Activated CD8-positive, alpha-beta memory T cell treated with anti-CD3 and anti-CD28 coated beads for 24 hours (primary cell): ENCODE data around the gene PLPP3.

ENCODE experiments used
- DNase-seq: peaks from one replicate; pipeline ENCODE4 v3.0.0-alpha.2; 2020

The PLPP3 gene

GRCh38 chr1:56545711-56546110 lies 33.7 kb downstream of the PLPP3 start:
- no peak for DNase-seq

- no peak for DNase-seq
Measured at GRCh38 chr1:56543783-56544612, 35.4 kb downstream of the PLPP3 start.

DNA sequence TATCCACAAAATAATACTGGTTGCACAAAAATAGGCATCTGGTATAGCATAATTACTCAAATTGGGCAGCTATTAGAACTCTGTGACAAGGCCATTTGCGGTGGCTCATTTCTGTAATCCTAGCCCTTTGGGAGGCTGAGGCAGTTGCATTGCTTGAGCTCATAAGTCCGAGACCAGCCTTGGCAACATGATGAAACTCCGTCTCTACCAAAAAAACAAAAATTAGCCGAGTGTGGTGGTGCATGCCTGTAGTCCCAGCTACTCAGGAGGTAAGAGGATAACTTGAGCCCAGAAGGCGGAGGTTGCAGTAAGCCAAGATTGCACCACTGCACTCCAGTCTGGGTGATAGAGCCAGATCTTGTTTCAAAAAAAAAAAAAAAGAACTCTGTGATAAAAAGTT lies 36.7 kb downstream of the PLPP3 start:
- no peak for DNase-seq

GRCh38 chr1:56541408-56541807 lies 38.0 kb downstream of the PLPP3 start:
- DNase-seq = no peak

DNA sequence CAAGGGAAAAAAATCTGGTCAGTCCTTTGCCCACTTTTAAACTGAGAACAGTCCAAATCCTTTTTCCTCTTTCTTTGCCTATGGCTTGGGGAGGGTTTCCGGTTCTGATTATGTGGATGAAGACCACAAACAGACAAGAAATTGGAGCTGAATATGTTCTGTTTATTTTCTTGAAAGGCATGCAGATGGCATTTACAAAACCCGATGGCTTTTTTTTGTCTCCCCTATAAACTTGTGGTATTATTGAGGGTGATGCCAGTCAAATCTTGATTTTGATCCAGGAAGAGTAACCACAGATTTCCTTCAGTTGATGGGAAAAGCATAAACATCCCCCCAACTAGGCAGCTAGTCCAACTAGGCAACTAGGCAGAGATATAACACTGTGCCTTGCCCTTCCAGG lies 38.9 kb downstream of the PLPP3 start:
- DNase-seq = no peak

DNA sequence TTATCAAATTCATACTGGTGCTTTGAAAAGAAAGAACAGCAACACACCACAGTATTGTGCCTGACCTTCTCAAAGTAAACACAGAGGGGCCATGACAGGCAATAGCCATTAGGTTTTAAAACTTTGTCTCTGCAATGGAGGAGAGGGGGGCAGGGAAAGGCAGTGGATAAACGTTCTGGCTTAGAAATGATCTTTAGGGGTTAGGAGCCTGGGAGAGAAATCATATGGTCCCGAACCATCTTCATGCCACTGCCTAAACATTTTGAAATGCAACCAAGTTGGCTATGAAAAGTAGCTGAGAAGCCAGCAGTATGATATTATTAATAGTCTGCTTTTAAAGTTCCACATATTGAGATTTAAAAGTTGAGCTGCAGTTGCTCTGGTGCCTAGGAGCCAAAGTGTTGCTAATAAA lies 39.8 kb downstream of the PLPP3 start:
- DNase-seq = no peak

- no peak for DNase-seq
Measured at GRCh38 chr1:56538532-56538931, 40.8 kb downstream of the PLPP3 start.

DNA sequence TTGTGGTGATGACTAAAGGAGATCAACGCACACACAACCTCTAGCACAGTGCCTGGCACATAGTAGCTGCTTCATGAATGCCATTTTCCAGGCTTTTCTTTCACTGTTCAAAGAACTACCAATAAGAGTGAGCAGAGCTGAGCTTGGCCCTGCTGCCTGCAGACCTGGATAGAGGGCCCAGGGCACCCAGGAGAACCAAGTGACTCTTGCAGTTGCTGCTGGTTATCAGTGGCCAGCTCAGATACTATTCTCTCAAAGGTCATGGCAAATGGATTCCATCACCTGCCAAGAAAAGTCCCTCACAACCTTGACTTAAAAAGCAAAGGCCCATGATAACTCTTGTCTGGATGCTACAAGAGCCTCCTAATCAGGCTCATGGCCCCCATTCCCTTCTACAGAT lies 41.7 kb downstream of the PLPP3 start:
- no peak for DNase-seq

DNA sequence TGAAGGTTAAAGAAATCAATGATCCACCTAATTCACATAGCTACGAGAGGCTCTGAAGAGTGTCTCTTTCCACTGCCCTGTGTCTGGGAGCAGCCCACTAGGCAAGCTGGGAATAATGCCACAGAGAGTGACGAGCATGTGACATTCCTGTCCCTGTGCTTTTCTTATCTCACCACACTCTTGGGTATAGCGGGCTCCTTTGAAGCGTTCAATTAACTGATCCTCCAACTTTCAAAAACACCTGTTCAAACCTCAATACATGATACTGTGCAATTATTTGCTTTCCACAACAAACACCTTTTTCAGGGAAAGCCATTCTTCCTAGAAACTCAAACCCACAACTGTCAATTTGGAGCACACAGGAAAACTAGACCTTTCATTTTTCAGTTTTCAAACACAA lies 43.4 kb downstream of the PLPP3 start:
- DNase-seq = no peak

GRCh38 chr1:56535362-56535761 lies 44.0 kb downstream of the PLPP3 start:
- DNase-seq = no peak

- no peak for DNase-seq
Measured at GRCh38 chr1:56534130-56534651, 45.2 kb downstream of the PLPP3 start.

DNA sequence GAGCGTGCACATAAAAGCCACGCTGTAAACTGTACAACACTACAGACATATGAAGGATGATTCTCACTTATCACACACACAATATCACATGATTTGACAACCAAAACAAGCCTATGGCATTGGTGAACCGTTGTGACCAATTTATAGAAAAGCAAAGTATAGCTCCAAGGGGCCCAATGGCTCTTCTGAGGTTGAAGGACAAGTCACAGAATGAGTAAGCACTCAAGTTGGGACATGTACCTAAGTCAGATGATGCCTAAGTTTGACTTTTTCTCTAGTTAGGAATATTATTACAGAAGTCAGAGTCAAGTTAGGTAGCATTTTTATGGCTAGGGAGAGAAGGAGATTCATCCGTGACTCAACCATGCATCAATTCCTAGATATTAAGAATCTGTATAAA lies 45.7 kb downstream of the PLPP3 start:
- no peak for DNase-seq

- no peak for DNase-seq
Measured at GRCh38 chr1:56533197-56533596, 46.2 kb downstream of the PLPP3 start.

GRCh38 chr1:56532350-56532683 lies 47.0 kb downstream of the PLPP3 start:
- no peak for DNase-seq

GRCh38 chr1:56531624-56532349 lies 47.6 kb downstream of the PLPP3 start:
- DNase-seq = no peak

- DNase-seq = no peak
Measured at GRCh38 chr1:56529801-56530200, 49.6 kb downstream of the PLPP3 start.

GRCh38 chr1:56527548-56528302 lies 51.6 kb downstream of the PLPP3 start:
- DNase-seq = no peak

- DNase-seq = no peak
Measured at GRCh38 chr1:56526571-56527174, 52.7 kb downstream of the PLPP3 start.

GRCh38 chr1:56525489-56526041 lies 53.8 kb downstream of the PLPP3 start:
- DNase-seq = no peak

- no peak for DNase-seq
Measured at GRCh38 chr1:56524263-56524662, 55.1 kb downstream of the PLPP3 start.

DNA sequence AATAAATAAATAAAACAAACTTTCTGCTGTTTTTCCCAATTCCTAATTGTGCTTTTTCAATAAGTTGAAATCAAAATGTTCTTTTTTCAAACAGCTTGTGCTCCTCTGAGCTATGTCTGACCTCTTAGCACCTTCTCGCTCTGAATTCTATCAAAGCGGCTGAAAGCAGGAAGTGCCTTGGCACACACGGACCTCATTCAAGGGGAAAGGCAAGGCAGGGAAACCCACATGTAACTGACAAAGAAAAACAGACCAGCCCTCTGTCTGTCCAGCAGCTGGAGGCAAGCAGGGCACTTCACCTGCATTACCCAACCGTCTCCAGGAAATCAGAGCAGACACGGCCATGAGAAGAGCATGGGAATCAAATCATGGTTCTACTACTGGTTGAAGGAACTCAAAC lies 56.7 kb downstream of the PLPP3 start:
- no peak for DNase-seq

- no peak for DNase-seq
Measured at GRCh38 chr1:56520016-56520601, 59.3 kb downstream of the PLPP3 start.
